Measurements from ENCODE around the gene SPATA13. TPM values are rescaled to one million over a fixed set of nuclear protein-coding genes. Genes with fewer than 3 reads are reported as not detected.

Gene SPATA13
- total RNA-seq, 1 donor from 2014 or later: 2.7 TPM

GRCh38 chr13:24173795-24174194, 13.3 kb downstream of the SPATA13 start:
- DNase-seq (ENCODE audit: extremely low spot score, unreplicated experiment): no peak
- no peaks in the 10 kb centered on the region for H3K9me3 Mint-ChIP-seq (ENCODE audit: unreplicated experiment)
- H3K27me3 Mint-ChIP-seq (ENCODE audit: unreplicated experiment): no peaks in the 10 kb centered on the region
- H3K27ac Mint-ChIP-seq (ENCODE audit: unreplicated experiment): no peak overlapping the region
- no peaks in the 10 kb centered on the region for H3K36me3 Mint-ChIP-seq (ENCODE audit: unreplicated experiment)
- H3K4me1 Mint-ChIP-seq (ENCODE audit: unreplicated experiment): no peaks in the 10 kb centered on the region
- TF ChIP-seq CTCF (IDR thresholded peaks at IDR 0.05): no peak
- no peak overlapping the region for H3K4me3 Mint-ChIP-seq (ENCODE audit: unreplicated experiment)

- Mint-ChIP-seq H3K4me1 (ENCODE audit: unreplicated experiment) (no peaks in the 10 kb centered on the region), H3K9me3 (ENCODE audit: unreplicated experiment) (no peaks in the 10 kb centered on the region), H3K27ac (ENCODE audit: unreplicated experiment) (no peak overlapping the region), H3K4me3 (ENCODE audit: unreplicated experiment) (no peak overlapping the region), H3K36me3 (ENCODE audit: unreplicated experiment) (no peaks in the 10 kb centered on the region), H3K27me3 (ENCODE audit: unreplicated experiment) (no peaks in the 10 kb centered on the region)
- no peak for TF ChIP-seq CTCF (IDR thresholded peaks at IDR 0.05)
- no peak for DNase-seq (ENCODE audit: extremely low spot score, unreplicated experiment)
These were observed 15.3 kb downstream of the SPATA13 start for GRCh38 chr13:24175847-24176246.

GRCh38 chr13:24176351-24177101, 16.0 kb downstream of the SPATA13 start:
- Mint-ChIP-seq H3K27me3 (ENCODE audit: unreplicated experiment) (no peaks in the 10 kb centered on the region), H3K9me3 (ENCODE audit: unreplicated experiment) (no peaks in the 10 kb centered on the region), H3K4me3 (ENCODE audit: unreplicated experiment) (no peak overlapping the region), H3K36me3 (ENCODE audit: unreplicated experiment) (no peaks in the 10 kb centered on the region), H3K4me1 (ENCODE audit: unreplicated experiment) (peaks cover 2% of the 10 kb centered on the region), H3K27ac (ENCODE audit: unreplicated experiment) (no peak overlapping the region)
- no peak for DNase-seq (ENCODE audit: extremely low spot score, unreplicated experiment)
- TF ChIP-seq CTCF (IDR thresholded peaks at IDR 0.05): no peak

- Mint-ChIP-seq H3K27ac (ENCODE audit: unreplicated experiment) (no peak overlapping the region), H3K27me3 (ENCODE audit: unreplicated experiment) (no peaks in the 10 kb centered on the region), H3K36me3 (ENCODE audit: unreplicated experiment) (no peaks in the 10 kb centered on the region), H3K4me1 (ENCODE audit: unreplicated experiment) (peaks cover 2% of the 10 kb centered on the region), H3K9me3 (ENCODE audit: unreplicated experiment) (no peaks in the 10 kb centered on the region), H3K4me3 (ENCODE audit: unreplicated experiment) (no peak overlapping the region)
- no peak for DNase-seq (ENCODE audit: extremely low spot score, unreplicated experiment)
- no peak for TF ChIP-seq CTCF (IDR thresholded peaks at IDR 0.05)
These were observed 18.4 kb downstream of the SPATA13 start for GRCh38 chr13:24178847-24179485.

GRCh38 chr13:24179486-24179850, 18.9 kb downstream of the SPATA13 start:
- Mint-ChIP-seq H3K4me3 (ENCODE audit: unreplicated experiment) (no peak overlapping the region), H3K36me3 (ENCODE audit: unreplicated experiment) (no peaks in the 10 kb centered on the region), H3K4me1 (ENCODE audit: unreplicated experiment) (peaks cover 2% of the 10 kb centered on the region), H3K27me3 (ENCODE audit: unreplicated experiment) (no peaks in the 10 kb centered on the region), H3K9me3 (ENCODE audit: unreplicated experiment) (no peaks in the 10 kb centered on the region), H3K27ac (ENCODE audit: unreplicated experiment) (no peak overlapping the region)
- TF ChIP-seq CTCF (IDR thresholded peaks at IDR 0.05): no peak
- no peak for DNase-seq (ENCODE audit: extremely low spot score, unreplicated experiment)

Measured in osteocyte (in vitro differentiated cells).